GM12864 (cell line): ENCODE data around the gene NUAK2.

Experiments
- DNase-seq: peaks from one replicate; pipeline ENCODE4 v3.0.0-alpha.2; 2011; ENCODE audit warnings: low read depth
- H3K4me3 ChIP-seq: 2 replicates; pipeline ENCODE4 v1.5.1; 2011; ENCODE audit warnings: mild to moderate bottlenecking, low read depth, low read length, control low read depth
- TF ChIP-seq, protein P1 (sequence below): IDR thresholded peaks from 2 replicates; pipeline ENCODE4 v1.5.1; 2011; ENCODE audit warnings: low read depth, mild to moderate bottlenecking, moderate library complexity, low read length, control low read depth, inconsistent platforms; ENCODE audit errors: missing control alignments

NUAK2 gene

DNA sequence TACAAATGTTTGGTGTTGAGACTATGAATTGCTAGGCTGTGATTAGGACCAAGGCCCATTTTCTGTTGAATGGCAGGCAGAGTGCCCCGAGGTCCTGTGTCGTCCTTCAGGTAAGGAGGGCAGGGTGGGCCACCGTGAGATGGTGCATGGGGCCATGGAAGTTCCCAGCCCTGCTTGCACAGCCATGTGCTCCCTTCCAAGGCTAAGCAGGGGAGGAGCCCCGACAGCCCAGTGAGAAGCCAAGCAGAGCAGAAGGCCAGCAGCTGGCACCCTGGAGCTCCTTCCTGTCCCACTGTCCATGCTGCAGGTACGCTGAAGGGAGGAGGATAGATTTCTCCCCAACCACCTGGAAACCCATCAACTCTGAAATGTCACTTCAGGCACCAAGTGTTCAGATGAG, 8.2 kb upstream of the NUAK2 start:
- TF ChIP-seq, protein P1, sequence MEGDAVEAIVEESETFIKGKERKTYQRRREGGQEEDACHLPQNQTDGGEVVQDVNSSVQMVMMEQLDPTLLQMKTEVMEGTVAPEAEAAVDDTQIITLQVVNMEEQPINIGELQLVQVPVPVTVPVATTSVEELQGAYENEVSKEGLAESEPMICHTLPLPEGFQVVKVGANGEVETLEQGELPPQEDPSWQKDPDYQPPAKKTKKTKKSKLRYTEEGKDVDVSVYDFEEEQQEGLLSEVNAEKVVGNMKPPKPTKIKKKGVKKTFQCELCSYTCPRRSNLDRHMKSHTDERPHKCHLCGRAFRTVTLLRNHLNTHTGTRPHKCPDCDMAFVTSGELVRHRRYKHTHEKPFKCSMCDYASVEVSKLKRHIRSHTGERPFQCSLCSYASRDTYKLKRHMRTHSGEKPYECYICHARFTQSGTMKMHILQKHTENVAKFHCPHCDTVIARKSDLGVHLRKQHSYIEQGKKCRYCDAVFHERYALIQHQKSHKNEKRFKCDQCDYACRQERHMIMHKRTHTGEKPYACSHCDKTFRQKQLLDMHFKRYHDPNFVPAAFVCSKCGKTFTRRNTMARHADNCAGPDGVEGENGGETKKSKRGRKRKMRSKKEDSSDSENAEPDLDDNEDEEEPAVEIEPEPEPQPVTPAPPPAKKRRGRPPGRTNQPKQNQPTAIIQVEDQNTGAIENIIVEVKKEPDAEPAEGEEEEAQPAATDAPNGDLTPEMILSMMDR = no peak
- no peak overlapping the region for H3K4me3 ChIP-seq
- DNase-seq = no peak

DNA sequence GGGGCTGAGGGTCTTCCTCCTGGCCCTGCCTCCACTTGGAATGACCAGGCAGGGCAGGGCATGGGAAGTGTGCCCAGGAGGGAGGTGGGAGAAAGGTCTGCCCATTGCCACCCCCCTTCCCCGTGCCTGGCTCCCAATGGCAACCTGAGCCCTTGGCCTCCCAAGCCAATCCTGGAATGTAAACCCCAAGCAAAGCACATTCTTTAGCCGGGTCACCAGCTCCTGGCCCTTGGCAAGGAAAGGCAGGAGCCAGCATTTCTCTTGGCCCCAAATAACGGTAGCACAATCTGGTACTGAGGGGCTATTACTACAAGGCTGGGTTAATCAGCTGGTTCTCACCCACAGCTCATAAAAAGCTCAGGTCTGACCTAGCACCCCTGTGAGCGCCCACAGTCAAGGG, 6.9 kb upstream of the NUAK2 start:
- no peak for DNase-seq
- H3K4me3 ChIP-seq = no peak overlapping the region
- TF ChIP-seq, protein P1 = no peak

DNA sequence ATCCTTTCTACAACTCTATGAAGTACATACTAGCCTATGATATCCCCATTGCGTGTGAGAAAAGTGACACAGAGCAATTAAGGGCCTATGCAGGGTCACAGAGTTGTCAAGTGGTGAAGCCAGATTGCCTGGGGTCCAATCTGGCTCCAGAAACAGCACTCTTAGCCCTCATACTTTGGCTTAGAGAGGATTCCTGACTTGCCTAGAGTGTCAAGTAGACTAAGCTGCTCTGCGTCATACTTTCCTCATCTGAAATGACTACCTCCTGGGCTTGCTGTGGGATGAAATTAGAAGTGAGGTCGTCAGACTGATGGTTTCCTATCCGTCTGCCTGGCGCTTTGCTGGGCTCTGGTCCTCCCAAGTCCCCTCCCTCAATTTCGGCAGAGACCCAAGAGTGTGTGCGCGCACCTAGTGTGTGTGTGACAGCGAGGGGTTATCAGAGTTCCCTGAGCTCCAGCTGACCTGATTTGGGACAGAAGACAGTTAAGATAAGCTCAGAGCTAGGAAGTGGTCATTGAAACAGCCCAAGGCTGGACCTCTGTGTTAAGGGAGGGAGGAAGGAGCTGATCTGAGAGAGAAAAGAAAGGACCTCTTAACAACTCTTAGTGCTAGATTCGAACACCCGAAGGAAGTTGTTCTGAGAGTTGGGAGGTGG, 5.4 kb upstream of the NUAK2 start:
- no peak overlapping the region for H3K4me3 ChIP-seq
- no peak for DNase-seq
- TF ChIP-seq, protein P1 = no peak

DNA sequence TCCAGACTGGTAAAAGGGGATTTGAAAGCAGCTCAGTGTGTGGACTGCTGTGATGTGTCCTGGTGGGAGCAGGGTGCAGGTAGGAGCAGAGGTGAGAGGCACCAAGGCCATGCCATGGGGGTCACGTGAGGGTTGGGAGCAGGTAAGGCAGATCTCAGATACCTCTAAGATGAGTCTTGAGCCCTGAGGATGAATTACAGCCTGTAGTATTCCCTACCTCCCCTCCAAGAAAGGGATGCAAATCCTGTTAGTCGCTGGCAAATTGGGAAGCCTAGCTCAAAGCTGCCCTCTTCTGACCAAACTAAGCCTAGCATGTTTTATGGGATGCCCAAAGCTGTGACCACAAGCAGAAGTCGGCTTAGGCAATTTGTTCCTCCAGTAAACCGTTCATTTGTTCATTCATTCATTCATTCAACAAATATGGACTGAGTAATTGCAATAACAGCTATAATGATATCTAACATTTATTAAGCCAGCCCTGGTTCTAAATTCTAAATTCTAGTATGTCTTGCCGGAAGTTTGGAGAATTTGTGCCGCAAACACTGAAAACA, 3.9 kb upstream of the NUAK2 start:
- DNase-seq = no peak
- H3K4me3 ChIP-seq = no peak overlapping the region
- TF ChIP-seq, protein P1 = peak; percentile 87

DNA sequence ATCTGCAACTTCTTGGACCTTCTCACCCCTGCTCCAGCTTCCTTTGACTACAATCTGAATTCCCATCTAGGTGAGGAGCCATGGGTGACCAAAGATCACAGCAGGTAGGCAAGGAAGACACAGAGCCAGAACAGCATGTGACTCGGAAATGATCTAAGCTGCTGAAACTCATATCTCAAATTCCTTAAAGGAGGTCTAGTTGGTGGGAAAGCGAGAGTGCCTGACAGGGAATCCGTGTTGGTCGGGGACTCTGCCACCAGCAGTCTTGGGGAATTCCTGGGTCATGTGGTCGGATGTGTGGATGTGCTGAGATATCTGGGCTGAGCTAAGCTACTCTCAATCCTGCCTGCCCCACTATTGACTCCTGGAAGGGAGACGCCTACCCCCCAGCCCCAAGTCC, 3.2 kb upstream of the NUAK2 start:
- TF ChIP-seq, protein P1 = no peak
- no peak for DNase-seq
- no peak overlapping the region for H3K4me3 ChIP-seq

DNA sequence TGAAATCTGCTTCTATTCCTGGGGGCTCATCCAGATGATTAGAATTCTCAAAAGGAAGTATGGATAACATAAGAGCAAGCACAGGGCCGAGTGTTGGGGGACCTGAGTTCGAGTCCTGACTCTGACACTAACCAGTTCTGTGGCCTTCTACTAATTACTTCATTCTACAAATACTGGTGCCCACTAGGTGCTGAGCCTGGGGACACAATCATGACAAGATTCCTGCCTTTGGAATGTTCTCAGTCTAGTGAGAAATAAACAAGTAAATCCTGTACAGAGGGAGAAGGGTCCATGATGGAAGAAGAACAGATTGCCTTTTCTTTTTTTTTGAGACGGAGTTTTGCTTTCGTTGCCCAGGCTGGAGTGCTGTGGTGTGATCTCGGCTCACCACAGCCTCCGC, 2.2 kb upstream of the NUAK2 start:
- DNase-seq = no peak
- H3K4me3 ChIP-seq = no peak overlapping the region
- TF ChIP-seq, protein P1 = no peak

DNA sequence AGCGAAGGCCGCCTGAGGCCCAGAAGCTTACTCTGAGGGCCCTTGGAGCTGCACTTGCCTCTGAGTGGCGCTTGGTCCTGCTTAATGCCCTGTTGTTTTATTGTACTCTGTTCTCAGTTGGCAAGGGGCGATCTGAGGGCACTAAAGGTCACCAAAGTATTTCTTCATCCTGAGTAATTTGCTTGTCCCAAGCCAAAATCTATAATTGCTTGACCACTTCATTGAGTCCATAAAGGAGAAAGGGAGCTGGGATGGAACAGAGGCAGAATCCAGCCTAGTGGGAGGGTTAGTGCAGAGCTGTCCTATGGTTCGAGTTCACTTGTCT, 376 bp upstream of the NUAK2 start:
- H3K4me3 ChIP-seq = no peak overlapping the region
- TF ChIP-seq, protein P1 = no peak
- no peak for DNase-seq
